Measurements from ENCODE around the gene DGKB. TPM values are rescaled to one million over a fixed set of nuclear protein-coding genes. Genes with fewer than 3 reads are reported as not detected.

DGKB gene
- polyA plus RNA-seq, 1 donor (not counting 4 experiments of a cell fraction or from before 2014, with no cell fraction given), result 0.01 TPM

DNA sequence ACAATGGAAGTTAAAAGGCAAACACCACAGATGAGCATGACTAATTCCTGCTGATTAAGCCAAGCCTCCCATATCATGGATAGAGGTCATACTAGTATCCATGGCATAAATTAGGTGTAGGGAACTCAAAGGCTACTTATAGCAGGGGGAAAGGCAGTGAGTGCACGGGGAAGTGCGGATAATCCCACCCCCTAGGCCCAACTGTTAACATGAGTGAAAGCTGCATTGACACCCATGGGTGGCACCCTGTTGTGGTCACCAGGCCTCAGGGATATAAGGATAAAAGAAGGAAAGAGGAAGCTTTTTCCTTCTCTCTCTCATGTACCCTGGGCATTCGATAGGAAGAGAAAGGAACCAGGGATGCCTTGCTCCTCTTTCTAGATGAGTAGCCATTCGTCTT, 161.9 kb downstream of the DGKB start:
- FAIRE-seq (no peak), DNase-seq (ENCODE audit: low read depth, low spot score) (no peak)
- Histone ChIP-seq H2AFZ (ENCODE audit: control insufficient read depth, low read length) (no peak overlapping the region), H3K36me3 (ENCODE audit: control insufficient read depth in 2 of 2, extremely low read depth in 1 of 2, insufficient read depth in 2 of 2, low read length in 2 of 2) (no peaks in the 10 kb centered on the region), H3K27me3 (ENCODE audit: control insufficient read depth, extremely low read depth, insufficient read depth, low read length) (no peaks in the 10 kb centered on the region), H3K9me1 (ENCODE audit: control insufficient read depth, extremely low read depth, insufficient read depth, low read length) (no peaks in the 10 kb centered on the region), H3K27ac (ENCODE audit: control insufficient read depth, insufficient read depth, low read length) (no peak overlapping the region), H3K79me2 (ENCODE audit: control insufficient read depth, insufficient read depth, low read length) (no peaks in the 10 kb centered on the region), H3K9ac (ENCODE audit: control insufficient read depth, extremely low read depth, insufficient read depth, low read length) (no peak overlapping the region), H3K4me1 (ENCODE audit: control insufficient read depth, extremely low read depth, insufficient read depth, low read length) (no peaks in the 10 kb centered on the region), H3K4me3 (ENCODE audit: control insufficient read depth in 2 of 3, extremely low read depth in 1 of 3, insufficient read depth in 2 of 3, low read depth in 1 of 3, low read length in 3 of 3) (no peak overlapping the region), H3K4me2 (ENCODE audit: control insufficient read depth, extremely low read depth, insufficient read depth, low read depth, low read length) (no peak overlapping the region), H3K9me3 (ENCODE audit: control insufficient read depth, low read depth, low read length) (no peaks in the 10 kb centered on the region), H4K20me1 (ENCODE audit: control insufficient read depth, extremely low read depth, insufficient read depth, low read length) (no peaks in the 10 kb centered on the region)
- dilution Hi-C loops (cut with MboI; ENCODE audit: extremely low pct_ligation_motif_present, low sequenced_read_pairs), result no loop called here
- no peak for TF ChIP-seq CTCF (optimal IDR thresholded peaks at IDR 0.05 in 1 of 3, IDR thresholded peaks at IDR 0.05 in 1 of 3, conservative IDR thresholded peaks at IDR 0.05 in 1 of 3; ENCODE audit: extremely low read depth in 1 of 3, insufficient read depth in 2 of 3, low read length in 3 of 3)
- TF ChIP-seq EZH2 (IDR thresholded peaks at IDR 0.05; ENCODE audit: low read length), result no peak

GRCh38 chr7:14739841-14740185, 162.7 kb downstream of the DGKB start:
- Histone ChIP-seq H3K4me2 (ENCODE audit: control insufficient read depth, extremely low read depth, insufficient read depth, low read depth, low read length) (no peak overlapping the region), H4K20me1 (ENCODE audit: control insufficient read depth, extremely low read depth, insufficient read depth, low read length) (no peaks in the 10 kb centered on the region), H3K4me1 (ENCODE audit: control insufficient read depth, extremely low read depth, insufficient read depth, low read length) (no peaks in the 10 kb centered on the region), H3K27ac (ENCODE audit: control insufficient read depth, insufficient read depth, low read length) (no peak overlapping the region), H3K36me3 (ENCODE audit: control insufficient read depth in 2 of 2, extremely low read depth in 1 of 2, insufficient read depth in 2 of 2, low read length in 2 of 2) (no peaks in the 10 kb centered on the region), H3K4me3 (ENCODE audit: control insufficient read depth in 2 of 3, extremely low read depth in 1 of 3, insufficient read depth in 2 of 3, low read depth in 1 of 3, low read length in 3 of 3) (no peak overlapping the region), H2AFZ (ENCODE audit: control insufficient read depth, low read length) (no peak overlapping the region), H3K9me3 (ENCODE audit: control insufficient read depth, low read depth, low read length) (no peaks in the 10 kb centered on the region), H3K9ac (ENCODE audit: control insufficient read depth, extremely low read depth, insufficient read depth, low read length) (no peak overlapping the region), H3K79me2 (ENCODE audit: control insufficient read depth, insufficient read depth, low read length) (no peaks in the 10 kb centered on the region), H3K27me3 (ENCODE audit: control insufficient read depth, extremely low read depth, insufficient read depth, low read length) (no peaks in the 10 kb centered on the region), H3K9me1 (ENCODE audit: control insufficient read depth, extremely low read depth, insufficient read depth, low read length) (no peaks in the 10 kb centered on the region)
- TF ChIP-seq CTCF (optimal IDR thresholded peaks at IDR 0.05 in 1 of 3, IDR thresholded peaks at IDR 0.05 in 1 of 3, conservative IDR thresholded peaks at IDR 0.05 in 1 of 3; ENCODE audit: extremely low read depth in 1 of 3, insufficient read depth in 2 of 3, low read length in 3 of 3) (no peak), EZH2 (IDR thresholded peaks at IDR 0.05; ENCODE audit: low read length) (no peak)
- DNase-seq (ENCODE audit: low read depth, low spot score) (no peak), FAIRE-seq (no peak)
- dilution Hi-C loops (cut with MboI; ENCODE audit: extremely low pct_ligation_motif_present, low sequenced_read_pairs), result no loop called here

Data from keratinocyte (primary cell).